Right atrium auricular region (tissue), 2 donors: ENCODE results near the gene PDZD7. TPM values are rescaled to one million over a fixed set of nuclear protein-coding genes. Genes with fewer than 3 reads are reported as not detected.
A peak's percentile ranks its signal among the peaks of the same experiment; 100 is the strongest.

ENCODE experiments used
- DNase-seq: peaks from one replicate; pipeline ENCODE4 v3.0.0-alpha.2; 2019; ENCODE audit warnings: low spot score
- H3K27ac ChIP-seq, 2 donors: fragments of 200-600 bp; sonication (generic); 1 replicate in 1 of 2; 2 replicates in 1 of 2; pipeline ENCODE4 v1.5.1; 2016 to 2019
- H3K27me3 ChIP-seq, 2 donors: fragments of 200-600 bp; sonication (generic); one replicate each; pipeline versions ENCODE4 v1.5.1 to v1.6.0; 2017 to 2019
- H3K36me3 ChIP-seq: fragments of 200-600 bp; sonication (generic); one replicate; pipeline ENCODE4 v1.5.1; 2016
- H3K4me1 ChIP-seq, 2 donors: fragments of 200-600 bp; sonication (generic); one replicate each; pipeline versions ENCODE4 v1.5.1 to v1.6.0; 2017 to 2019
- H3K4me3 ChIP-seq, 2 donors: fragments of 200-600 bp; sonication (generic); 1 replicate in 1 of 2; 2 replicates in 1 of 2; pipeline ENCODE4 v1.5.1; 2017 to 2019; ENCODE audit warnings: mild to moderate bottlenecking in 1 of 2, moderate library complexity in 1 of 2
- H3K9me3 ChIP-seq, 2 donors: fragments of 200-600 bp; sonication (generic); one replicate each; pipeline ENCODE4 v1.5.1; 2019
- CTCF ChIP-seq, 2 donors: fragments of 200-600 bp; sonication (generic); IDR thresholded peaks; one replicate each; pipeline ENCODE4 v1.5.1; 2019; ENCODE audit warnings: antibody characterized with exemption in 2 of 2
- total RNA-seq, 2 donors: library from RNA; depleted of rRNA; stranded (reverse); fragments of >200 nt; gene quantifications; one replicate each; pipeline ENCODE4 v1.1.0, GENCODE V29; 2016

PDZD7 gene
- total RNA-seq, 2 donors from 2014 or later, result 0.59 to 1.3 TPM

- Histone ChIP-seq H3K4me1 (peaks cover 0 to 69% of the 10 kb centered on the region in 2 donors), H3K9me3 (no peaks in the 10 kb centered on the region), H3K27me3 (no peaks in the 10 kb centered on the region), H3K4me3 (peak within 1 kb of the TSS; percentile 88 to 93), H3K36me3 (peaks cover 22% of the 10 kb centered on the region), H3K27ac (peak within 1 kb of the TSS; percentile 99 to 100)
- no peak for DNase-seq
- no peak for TF ChIP-seq CTCF (IDR thresholded peaks at IDR 0.05)
Measured at GRCh38 chr10:100999742-101000126, 31.2 kb downstream of the PDZD7 start, which contains the start of gene LZTS2. LZTS2 (plus strand) TSS chr10:100999808; CDS start chr10:101002539, 2,731 bp downstream.

- peaks cover 19% of the 10 kb centered on the region for H3K36me3 ChIP-seq
- DNase-seq, result peak; percentile 80
- H3K4me3 ChIP-seq, result peak overlapping the region; percentile 88 to 93
- peak; percentile 98 to 100 for TF ChIP-seq CTCF (IDR thresholded peaks at IDR 0.05)
- no peaks in the 10 kb centered on the region for H3K9me3 ChIP-seq
- peaks cover 0 to 64% of the 10 kb centered on the region in 2 donors for H3K4me1 ChIP-seq
- no peaks in the 10 kb centered on the region for H3K27me3 ChIP-seq
- peak overlapping the region; percentile 99 to 100 for H3K27ac ChIP-seq
Measured at GRCh38 chr10:100998991-100999741, 31.8 kb downstream of the PDZD7 start.

GRCh38 chr10:100998183-100998990, 32.5 kb downstream of the PDZD7 start:
- no peaks in the 10 kb centered on the region for H3K9me3 ChIP-seq
- H3K36me3 ChIP-seq, result peaks cover 15% of the 10 kb centered on the region
- H3K27ac ChIP-seq, result peak overlapping the region; percentile 99 to 100
- H3K4me3 ChIP-seq, result peak overlapping the region; percentile 88 to 93
- no peaks in the 10 kb centered on the region for H3K27me3 ChIP-seq
- peak; percentile 80 for DNase-seq
- TF ChIP-seq CTCF (IDR thresholded peaks at IDR 0.05), result no peak
- peaks cover 0 to 57% of the 10 kb centered on the region in 2 donors for H3K4me1 ChIP-seq

- peaks cover 0 to 53% of the 10 kb centered on the region in 2 donors for H3K4me1 ChIP-seq
- no peaks in the 10 kb centered on the region for H3K27me3 ChIP-seq
Measured at GRCh38 chr10:100997360-100998182, 33.4 kb downstream of the PDZD7 start.

More at GRCh38 chr10:100997360-100998182, 33.4 kb downstream of the PDZD7 start:
- Histone ChIP-seq H3K9me3 (no peaks in the 10 kb centered on the region), H3K27ac (peak overlapping the region; percentile 99 to 100), H3K36me3 (peaks cover 11% of the 10 kb centered on the region), H3K4me3 (peak overlapping the region; percentile 88 to 93)
- peak; percentile 70 for DNase-seq
- TF ChIP-seq CTCF (IDR thresholded peaks at IDR 0.05), result peak; percentile 94 to 95
